HepG2 (cell line): Measurements from ENCODE around the gene TSPAN9. TPM values are rescaled to one million over a fixed set of nuclear protein-coding genes. Genes with fewer than 3 reads are reported as not detected.

Experiments
- CBFB ChIP-seq: sonication (generic); formaldehyde crosslinking; IDR thresholded peaks from 2 replicates; pipeline ENCODE4 v1.4.0; 2020; ENCODE audit warnings: missing genetic modification reagents
- CHD2 ChIP-seq: IDR thresholded peaks from 2 replicates; pipeline ENCODE4 v1.6.1; 2011; ENCODE audit warnings: low read depth, low read length, improper control_type of control experiment
- DMAP1 ChIP-seq: IDR thresholded peaks from 2 replicates; pipeline ENCODE4 v1.6.1; 2016
- FOSL2 ChIP-seq: sonication (generic); formaldehyde crosslinking; IDR thresholded peaks from 2 replicates; pipeline ENCODE4 v1.4.0; 2020; ENCODE audit warnings: missing genetic modification reagents
- FOXP1 ChIP-seq, 2 experiments: fragments of 450-650 bp in 1 of 2; IDR thresholded peaks; 2 replicates each; pipeline ENCODE4 v1.6.1; 2017 to 2018; ENCODE audit warnings: antibody characterized with exemption in 1 of 2
- HINFP ChIP-seq: sonication (generic); formaldehyde crosslinking; IDR thresholded peaks from 2 replicates; pipeline ENCODE4 v1.4.0; 2020; ENCODE audit warnings: low read depth, mild to moderate bottlenecking, missing genetic modification reagents
- HMGA1 ChIP-seq: sonication (generic); formaldehyde crosslinking; conservative IDR thresholded peaks from 2 replicates; pipeline ENCODE4 v1.4.0; 2020; ENCODE audit warnings: missing genetic modification reagents
- MIER3 ChIP-seq: IDR thresholded peaks from 2 replicates; pipeline ENCODE4 v1.6.1; 2016; ENCODE audit warnings: missing compliant biosample characterization, borderline replicate concordance
- MTF1 ChIP-seq: sonication (generic); formaldehyde crosslinking; IDR thresholded peaks from 2 replicates; pipeline ENCODE4 v1.5.0; 2020; ENCODE audit warnings: missing genetic modification reagents
- NR2F6 ChIP-seq, 2 experiments: IDR thresholded peaks; 2 replicates each; pipeline ENCODE4 v1.6.1; 2016; ENCODE audit warnings: antibody characterized with exemption in 1 of 2, mild to moderate bottlenecking in 1 of 2
- SAFB2 ChIP-seq: sonication (generic); formaldehyde crosslinking; IDR thresholded peaks from 2 replicates; pipeline ENCODE4 v1.5.1; 2020; ENCODE audit warnings: missing genetic modification reagents, low read depth, mild to moderate bottlenecking, borderline replicate concordance
- ZNF143 ChIP-seq: sonication (generic); formaldehyde crosslinking; IDR thresholded peaks from 2 replicates; pipeline ENCODE4 v1.4.0; 2020; ENCODE audit warnings: missing genetic modification reagents
- ZNF160 ChIP-seq: sonication (generic); formaldehyde crosslinking; IDR thresholded peaks from 2 replicates; pipeline ENCODE4 v1.8.0; 2022; ENCODE audit warnings: mild to moderate bottlenecking, inconsistent platforms, missing genetic modification reagents
- ZNF432 ChIP-seq: sonication (generic); formaldehyde crosslinking; IDR thresholded peaks from 2 replicates; pipeline ENCODE4 v1.5.0; 2020; ENCODE audit warnings: missing genetic modification reagents, mild to moderate bottlenecking, borderline replicate concordance
- ZNF501 ChIP-seq: sonication (generic); formaldehyde crosslinking; IDR thresholded peaks from 2 replicates; pipeline ENCODE4 v1.5.1; 2020; ENCODE audit warnings: mild to moderate bottlenecking, moderate library complexity, missing genetic modification reagents
- ZNF572 ChIP-seq: sonication (generic); formaldehyde crosslinking; IDR thresholded peaks from 2 replicates; pipeline ENCODE4 v1.5.1; 2020; ENCODE audit warnings: mild to moderate bottlenecking, missing genetic modification reagents
- ZNF589 ChIP-seq: sonication (generic); formaldehyde crosslinking; conservative IDR thresholded peaks from 2 replicates; pipeline ENCODE4 v1.8.0; 2022; ENCODE audit warnings: mild to moderate bottlenecking, moderate library complexity, missing genetic modification reagents
- ZSCAN22 ChIP-seq: sonication (generic); formaldehyde crosslinking; IDR thresholded peaks from 2 replicates; pipeline ENCODE4 v1.4.0; 2020; ENCODE audit warnings: mild to moderate bottlenecking, missing genetic modification reagents
- polyA plus RNA-seq, 8 experiments: library from polyadenylated mRNA; depleted of rRNA in 3 of 8; stranded (reverse) in 7 of 8; unstranded in 1 of 8; fragments of >200 nt; fragmentation: Illumina TruSeq in 4 of 8; extraction: Trizol in 4 of 8; gene quantifications; 2 replicates each; pipeline versions ENCODE4 v1.2.1 to v1.2.3, GENCODE V29; 2011 to 2016; ENCODE audit warnings: low read depth in 4 of 8, missing spikeins in 1 of 8, mixed read lengths in 1 of 8; ENCODE audit not compliant: insufficient read depth in 1 of 8
- total RNA-seq, 5 experiments: library from RNA; depleted of rRNA; stranded (reverse); fragments of >200 nt; fragmentation: Illumina TruSeq; extraction: Trizol; gene quantifications; 2 replicates each; pipeline ENCODE4 v1.2.3, GENCODE V29; 2016; ENCODE audit warnings: low read depth in 1 of 5
- TF ChIP-seq, protein P1 (sequence below): sonication (generic); formaldehyde crosslinking; IDR thresholded peaks from 2 replicates; pipeline ENCODE4 v1.5.0; 2020; ENCODE audit warnings: missing genetic modification reagents, mild to moderate bottlenecking, borderline replicate concordance
- TF ChIP-seq, protein P2 (sequence below): sonication (generic); formaldehyde crosslinking; IDR thresholded peaks from 2 replicates; pipeline ENCODE4 v1.4.0; 2020; ENCODE audit warnings: low read depth, missing genetic modification reagents
- TF ChIP-seq, protein P3 (sequence below): sonication (generic); formaldehyde crosslinking; IDR thresholded peaks from 2 replicates; pipeline ENCODE4 v1.4.0; 2020; ENCODE audit warnings: missing genetic modification reagents
- TF ChIP-seq, protein P4 (sequence below): sonication (generic); formaldehyde crosslinking; IDR thresholded peaks from 2 replicates; pipeline ENCODE4 v1.5.0; 2020; ENCODE audit warnings: missing genetic modification reagents

Gene TSPAN9
- total and polyA plus RNA-seq, 2 of the 13 experiments (the other 11 are each of a cell fraction or from before 2014, with no cell fraction given): 18.1 to 42.3 TPM

DNA sequence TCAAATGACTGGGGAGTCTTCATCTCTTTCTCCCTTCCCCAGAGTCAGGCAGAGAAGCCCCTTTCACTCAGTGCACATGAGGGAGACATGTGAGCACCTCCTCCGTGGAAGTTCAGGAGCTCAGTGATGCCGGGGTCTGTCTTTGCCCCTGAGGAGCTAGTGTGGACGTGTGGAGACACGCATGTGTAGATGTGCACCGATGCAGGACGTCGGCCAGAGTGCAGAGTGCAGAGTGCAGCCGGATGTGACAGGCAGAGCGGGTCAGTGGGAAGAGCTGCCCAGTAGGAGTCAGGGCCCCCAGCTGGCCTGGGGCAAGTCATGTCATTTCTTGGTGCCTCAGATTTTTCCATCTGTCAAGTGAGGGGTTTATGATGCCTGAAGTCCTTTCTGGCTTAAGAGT, 20.7 kb downstream of the TSPAN9 start (continued):
- TF ChIP-seq HINFP: 0 out of 2 replicates have a peak, but pooled peaks have one; percentile 56
- TF ChIP-seq ZNF160 (CRISPR knock-in tag): 0 out of 2 replicates have a peak, but pooled peaks have one; percentile 70
- TF ChIP-seq NR2F6 (IDR thresholded peaks at IDR 0.05): 0 out of 2 replicates have a peak, but pooled peaks have one; percentile 34
- TF ChIP-seq NR2F6 (CRISPR knock-in tag; IDR thresholded peaks at IDR 0.05): peak; percentile 73
- TF ChIP-seq ZNF501 (CRISPR knock-in tag): peak; percentile 88
- 0 out of 2 replicates have a peak, but pooled peaks have one; percentile 16 for TF ChIP-seq ZNF143 (CRISPR knock-in tag)
- peak; percentile 77 for TF ChIP-seq DMAP1 (CRISPR knock-in tag)
- TF ChIP-seq, protein P1, sequence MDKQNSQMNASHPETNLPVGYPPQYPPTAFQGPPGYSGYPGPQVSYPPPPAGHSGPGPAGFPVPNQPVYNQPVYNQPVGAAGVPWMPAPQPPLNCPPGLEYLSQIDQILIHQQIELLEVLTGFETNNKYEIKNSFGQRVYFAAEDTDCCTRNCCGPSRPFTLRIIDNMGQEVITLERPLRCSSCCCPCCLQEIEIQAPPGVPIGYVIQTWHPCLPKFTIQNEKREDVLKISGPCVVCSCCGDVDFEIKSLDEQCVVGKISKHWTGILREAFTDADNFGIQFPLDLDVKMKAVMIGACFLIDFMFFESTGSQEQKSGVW: no peak
- TF ChIP-seq FOXP1 (IDR thresholded peaks at IDR 0.05): no peak
- peak; percentile 18; the same call in 1 of the 2 replicates for TF ChIP-seq FOXP1 (CRISPR knock-in tag; IDR thresholded peaks at IDR 0.05)
- peak; percentile 34; the same call in 1 of the 2 replicates for TF ChIP-seq ZSCAN22 (CRISPR knock-in tag)
- no peak for TF ChIP-seq HMGA1 (CRISPR knock-in tag)
- no peak for TF ChIP-seq MTF1 (CRISPR knock-in tag)
- no peak for TF ChIP-seq SAFB2
- TF ChIP-seq CBFB (CRISPR knock-in tag): no peak; the same call in 1 of the 2 replicates
- TF ChIP-seq, protein P2, sequence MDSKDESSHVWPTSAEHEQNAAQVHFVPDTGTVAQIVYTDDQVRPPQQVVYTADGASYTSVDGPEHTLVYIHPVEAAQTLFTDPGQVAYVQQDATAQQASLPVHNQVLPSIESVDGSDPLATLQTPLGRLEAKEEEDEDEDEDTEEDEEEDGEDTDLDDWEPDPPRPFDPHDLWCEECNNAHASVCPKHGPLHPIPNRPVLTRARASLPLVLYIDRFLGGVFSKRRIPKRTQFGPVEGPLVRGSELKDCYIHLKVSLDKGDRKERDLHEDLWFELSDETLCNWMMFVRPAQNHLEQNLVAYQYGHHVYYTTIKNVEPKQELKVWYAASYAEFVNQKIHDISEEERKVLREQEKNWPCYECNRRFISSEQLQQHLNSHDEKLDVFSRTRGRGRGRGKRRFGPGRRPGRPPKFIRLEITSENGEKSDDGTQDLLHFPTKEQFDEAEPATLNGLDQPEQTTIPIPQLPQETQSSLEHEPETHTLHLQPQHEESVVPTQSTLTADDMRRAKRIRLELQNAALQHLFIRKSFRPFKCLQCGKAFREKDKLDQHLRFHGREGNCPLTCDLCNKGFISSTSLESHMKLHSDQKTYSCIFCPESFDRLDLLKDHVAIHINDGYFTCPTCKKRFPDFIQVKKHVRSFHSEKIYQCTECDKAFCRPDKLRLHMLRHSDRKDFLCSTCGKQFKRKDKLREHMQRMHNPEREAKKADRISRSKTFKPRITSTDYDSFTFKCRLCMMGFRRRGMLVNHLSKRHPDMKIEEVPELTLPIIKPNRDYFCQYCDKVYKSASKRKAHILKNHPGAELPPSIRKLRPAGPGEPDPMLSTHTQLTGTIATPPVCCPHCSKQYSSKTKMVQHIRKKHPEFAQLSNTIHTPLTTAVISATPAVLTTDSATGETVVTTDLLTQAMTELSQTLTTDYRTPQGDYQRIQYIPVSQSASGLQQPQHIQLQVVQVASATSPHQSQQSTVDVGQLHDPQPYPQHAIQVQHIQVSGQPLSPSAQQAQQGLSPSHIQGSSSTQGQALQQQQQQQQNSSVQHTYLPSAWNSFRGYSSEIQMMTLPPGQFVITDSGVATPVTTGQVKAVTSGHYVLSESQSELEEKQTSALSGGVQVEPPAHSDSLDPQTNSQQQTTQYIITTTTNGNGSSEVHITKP (CRISPR knock-in tag): peak; percentile 53; the same call in 1 of the 2 replicates
- TF ChIP-seq MIER3 (CRISPR knock-in tag): peak; percentile 40; the same call in 1 of the 2 replicates
- 0 out of 2 replicates have a peak, but pooled peaks have one; percentile 54 for TF ChIP-seq ZNF589
- peak; percentile 93; the same call in 1 of the 2 replicates for TF ChIP-seq ZNF572
- TF ChIP-seq FOSL2 (CRISPR knock-in tag): peak; percentile 41
- TF ChIP-seq, protein P3, sequence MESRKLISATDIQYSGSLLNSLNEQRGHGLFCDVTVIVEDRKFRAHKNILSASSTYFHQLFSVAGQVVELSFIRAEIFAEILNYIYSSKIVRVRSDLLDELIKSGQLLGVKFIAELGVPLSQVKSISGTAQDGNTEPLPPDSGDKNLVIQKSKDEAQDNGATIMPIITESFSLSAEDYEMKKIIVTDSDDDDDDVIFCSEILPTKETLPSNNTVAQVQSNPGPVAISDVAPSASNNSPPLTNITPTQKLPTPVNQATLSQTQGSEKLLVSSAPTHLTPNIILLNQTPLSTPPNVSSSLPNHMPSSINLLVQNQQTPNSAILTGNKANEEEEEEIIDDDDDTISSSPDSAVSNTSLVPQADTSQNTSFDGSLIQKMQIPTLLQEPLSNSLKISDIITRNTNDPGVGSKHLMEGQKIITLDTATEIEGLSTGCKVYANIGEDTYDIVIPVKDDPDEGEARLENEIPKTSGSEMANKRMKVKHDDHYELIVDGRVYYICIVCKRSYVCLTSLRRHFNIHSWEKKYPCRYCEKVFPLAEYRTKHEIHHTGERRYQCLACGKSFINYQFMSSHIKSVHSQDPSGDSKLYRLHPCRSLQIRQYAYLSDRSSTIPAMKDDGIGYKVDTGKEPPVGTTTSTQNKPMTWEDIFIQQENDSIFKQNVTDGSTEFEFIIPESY: peak; percentile 44; the same call in 1 of the 2 replicates
- TF ChIP-seq CHD2: no peak
- TF ChIP-seq ZNF432 (CRISPR knock-in tag): no peak
- TF ChIP-seq, protein P4, sequence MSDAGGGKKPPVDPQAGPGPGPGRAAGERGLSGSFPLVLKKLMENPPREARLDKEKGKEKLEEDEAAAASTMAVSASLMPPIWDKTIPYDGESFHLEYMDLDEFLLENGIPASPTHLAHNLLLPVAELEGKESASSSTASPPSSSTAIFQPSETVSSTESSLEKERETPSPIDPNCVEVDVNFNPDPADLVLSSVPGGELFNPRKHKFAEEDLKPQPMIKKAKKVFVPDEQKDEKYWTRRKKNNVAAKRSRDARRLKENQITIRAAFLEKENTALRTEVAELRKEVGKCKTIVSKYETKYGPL (CRISPR knock-in tag): no peak
